HG03139 (cell line): ENCODE results near the gene CCDC57.

Source experiments
- ATAC-seq: cut with Tn5 transposase; IDR thresholded peaks from one replicate; pipeline ENCODE4 v1.9.1; 2021; ENCODE audit not compliant: unreplicated experiment

Gene CCDC57

DNA sequence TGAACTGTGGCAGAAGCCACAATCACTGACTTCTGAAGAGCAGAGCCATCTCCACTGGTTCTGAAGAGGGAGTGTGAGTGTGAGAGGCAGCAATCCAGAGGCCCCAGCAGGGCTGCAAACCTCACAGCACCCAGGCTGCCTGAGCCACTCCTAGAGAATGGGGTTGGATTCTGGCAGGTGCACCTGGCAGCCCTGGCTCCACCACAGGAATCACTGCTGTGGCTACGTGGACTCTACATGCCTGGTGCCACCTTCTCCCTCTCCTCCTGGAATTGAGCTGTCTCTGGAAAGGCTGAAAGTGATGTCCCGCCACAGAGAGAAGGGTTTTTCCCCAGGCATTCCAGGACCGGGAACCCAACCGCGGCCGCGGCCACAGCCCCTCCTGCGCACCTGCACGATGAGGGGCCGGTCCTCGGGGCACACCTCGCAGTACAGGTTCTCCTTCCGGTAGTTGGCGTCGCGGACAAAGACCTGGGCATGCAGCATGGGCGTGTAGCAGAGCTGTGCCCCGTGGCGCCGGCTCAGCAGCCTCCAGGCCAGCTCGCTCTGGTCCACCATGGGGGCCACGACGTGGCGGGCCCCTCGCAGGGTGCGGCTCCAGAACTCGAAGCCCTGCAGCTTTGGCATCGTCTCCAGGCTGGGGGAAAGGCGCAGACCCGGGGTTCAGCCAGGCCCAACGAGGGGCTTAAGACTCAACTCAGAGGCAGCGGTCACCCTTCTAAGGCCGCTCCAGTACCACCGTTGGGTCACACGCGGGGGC, 148.0 kb downstream of the CCDC57 start:
- no peak for ATAC-seq

DNA sequence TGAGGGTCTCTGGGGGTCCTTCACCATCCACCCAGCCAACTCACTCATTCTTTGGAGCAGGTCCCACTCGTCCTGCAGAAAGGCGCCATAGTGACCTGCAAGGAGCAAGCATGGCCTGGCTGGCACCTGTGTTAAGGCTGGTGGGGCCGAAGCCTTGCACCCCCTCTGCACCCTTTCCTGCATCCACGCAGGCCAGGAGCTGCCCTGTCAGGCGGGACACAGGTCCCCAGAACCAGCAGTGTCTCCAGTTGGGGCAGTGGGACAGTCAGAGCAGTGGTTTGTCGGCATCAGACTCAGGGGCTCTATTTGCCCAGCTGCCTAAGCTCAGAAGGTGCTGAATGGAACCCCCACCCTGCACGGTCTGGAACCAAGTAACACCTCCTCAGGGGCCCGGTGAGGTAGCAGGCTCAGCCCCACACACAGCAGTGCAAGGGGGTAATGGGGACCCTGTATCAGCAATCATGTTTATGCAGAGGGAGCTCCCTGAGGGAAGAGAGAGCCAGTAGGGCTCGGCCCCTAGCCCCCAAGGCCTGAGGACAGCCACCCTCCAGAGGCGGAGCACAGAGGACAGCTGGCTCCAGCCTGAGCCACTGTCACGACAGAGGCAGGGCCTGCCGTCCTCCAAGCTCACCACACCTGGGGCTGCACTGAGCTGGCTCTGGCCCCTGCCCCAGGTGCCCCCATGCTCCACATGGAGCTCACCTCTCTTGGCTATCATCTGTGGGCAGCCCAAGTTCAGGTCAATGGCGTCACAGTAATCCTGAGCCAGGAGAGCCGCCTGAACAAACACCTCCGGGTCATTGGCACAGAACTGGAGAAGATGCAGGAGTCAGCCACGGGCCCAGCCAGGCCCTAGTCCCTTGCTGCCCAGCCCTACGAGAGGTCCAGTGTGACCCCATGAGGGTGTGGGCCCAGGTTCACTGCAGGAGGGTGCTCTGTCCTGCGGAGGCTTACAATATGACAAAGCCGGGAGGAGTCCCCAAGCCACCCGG, 148.9 kb downstream of the CCDC57 start:
- ATAC-seq = no peak

DNA sequence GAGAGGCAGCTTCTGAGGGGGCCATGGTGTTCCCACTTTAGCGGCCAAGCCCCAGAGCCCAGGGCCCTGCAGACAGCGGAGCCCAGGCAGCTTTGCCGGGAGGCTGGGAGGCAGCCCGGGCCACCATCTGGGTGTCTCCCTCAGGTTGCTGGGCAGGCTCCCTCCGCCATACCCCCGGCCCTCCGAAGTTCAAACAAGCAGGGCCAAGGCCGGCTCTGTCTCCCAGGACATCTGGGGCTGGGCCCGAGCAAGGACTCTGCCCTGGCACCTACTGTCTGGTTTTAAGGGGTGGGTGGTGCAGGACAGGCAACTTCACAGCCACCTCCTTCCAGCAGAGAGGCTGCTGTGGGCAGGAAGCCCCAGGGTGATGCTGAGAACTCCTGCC, 149.7 kb downstream of the CCDC57 start:
- ATAC-seq = no peak

DNA sequence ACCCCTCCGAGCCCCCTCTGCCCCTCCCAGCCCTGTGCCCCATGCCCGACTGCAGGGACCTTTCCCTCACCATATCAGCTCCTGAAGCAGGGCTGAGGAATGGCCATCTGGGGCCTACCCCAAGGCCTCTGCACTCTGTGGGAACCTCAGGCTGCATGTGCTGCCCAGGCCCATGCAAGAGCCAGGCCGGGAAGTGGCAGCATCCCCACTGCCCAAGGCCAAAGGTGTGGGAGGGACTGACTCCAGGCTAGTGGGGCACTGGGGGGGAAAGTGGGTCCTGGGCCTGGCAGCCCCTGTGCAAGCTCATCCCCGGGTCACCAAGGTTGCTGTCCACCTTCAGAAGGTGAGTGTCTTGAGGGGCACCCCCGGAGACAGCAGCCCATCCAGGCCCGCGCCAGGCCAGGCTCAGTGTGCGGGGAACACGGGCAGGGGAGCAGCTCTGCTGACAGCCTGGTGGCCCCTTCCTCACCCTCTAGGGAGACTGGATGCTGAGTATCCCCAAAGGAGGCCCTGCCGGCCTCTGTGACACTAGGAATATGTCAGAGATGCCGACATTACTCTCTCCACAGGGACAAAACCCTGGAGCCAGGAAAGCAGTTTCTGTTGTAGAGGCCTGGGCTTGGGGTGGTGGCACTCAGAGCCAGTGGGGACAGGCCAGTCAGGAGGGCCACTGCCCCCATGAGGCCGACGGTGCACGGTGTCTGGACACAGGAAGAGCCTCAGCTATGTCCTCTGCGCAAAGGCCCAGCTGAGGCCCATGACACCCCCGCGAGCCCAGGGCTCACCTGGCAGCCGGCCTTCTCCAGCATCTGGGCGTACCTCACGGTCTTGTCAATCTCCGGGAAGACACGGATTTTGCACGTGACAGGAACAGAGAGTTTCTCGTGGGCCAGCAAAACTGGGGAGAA, 150.3 kb downstream of the CCDC57 start:
- no peak for ATAC-seq

DNA sequence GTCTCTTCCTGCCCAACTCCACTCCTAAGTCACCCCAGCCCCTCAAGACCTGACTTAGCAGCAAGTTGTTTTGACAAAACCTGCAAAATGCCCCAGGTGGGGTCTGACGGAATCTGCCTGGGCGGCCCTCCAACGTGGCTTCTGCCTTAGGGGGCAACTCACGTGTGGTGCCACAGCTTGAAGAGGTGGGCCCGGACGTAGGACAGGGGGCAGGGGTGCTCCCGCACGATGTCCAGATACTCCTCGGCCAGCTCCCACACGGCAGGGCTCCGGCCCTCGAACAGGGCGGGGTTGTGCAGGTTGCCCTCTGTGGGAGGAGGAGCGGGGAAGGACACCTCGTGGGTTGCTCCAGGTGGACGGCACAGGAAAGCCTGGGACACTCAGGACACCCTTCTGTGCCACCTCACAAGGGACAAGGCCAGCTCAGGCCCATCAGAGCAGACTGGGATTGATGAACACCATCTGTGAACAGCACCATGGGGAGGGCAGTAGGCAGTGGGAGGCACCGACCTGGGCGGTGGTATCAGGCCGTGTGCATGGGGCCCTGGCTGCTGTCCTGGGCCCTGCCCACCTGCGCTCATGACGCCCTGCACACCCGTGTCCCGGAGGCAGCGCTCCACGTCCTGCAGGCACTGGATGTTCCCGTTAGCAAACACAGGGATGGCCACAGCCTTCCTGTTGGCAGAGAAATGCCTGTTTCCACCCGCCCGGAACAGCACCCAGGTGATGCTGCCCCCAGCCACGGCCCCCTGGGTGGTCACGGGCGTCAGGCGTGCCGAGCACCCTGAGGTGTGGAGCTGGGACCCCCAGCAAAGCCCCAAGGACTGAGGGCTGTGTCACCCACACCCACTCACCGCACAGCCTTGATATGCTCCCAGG, 151.4 kb downstream of the CCDC57 start:
- ATAC-seq = no peak

DNA sequence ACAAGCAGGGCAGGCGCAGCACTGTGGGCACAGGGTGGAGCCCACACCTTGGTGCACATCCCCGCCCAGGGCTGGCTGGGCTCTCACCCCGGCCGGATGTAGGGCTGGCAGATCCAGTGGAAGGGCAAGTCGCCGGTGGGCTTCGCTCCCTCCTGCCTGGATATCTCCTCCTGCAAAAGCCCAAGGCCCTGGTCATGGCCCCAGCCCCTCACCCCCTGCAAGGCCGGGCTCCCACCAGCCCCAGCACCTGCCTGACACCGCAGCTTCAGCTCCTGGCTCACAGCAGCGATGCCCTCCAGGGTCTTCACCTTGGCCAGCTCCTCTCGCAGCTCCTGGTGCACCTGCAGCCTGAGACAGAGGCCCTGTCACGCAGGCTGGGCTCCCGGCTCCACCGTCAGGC, 152.0 kb downstream of the CCDC57 start:
- ATAC-seq = no peak

DNA sequence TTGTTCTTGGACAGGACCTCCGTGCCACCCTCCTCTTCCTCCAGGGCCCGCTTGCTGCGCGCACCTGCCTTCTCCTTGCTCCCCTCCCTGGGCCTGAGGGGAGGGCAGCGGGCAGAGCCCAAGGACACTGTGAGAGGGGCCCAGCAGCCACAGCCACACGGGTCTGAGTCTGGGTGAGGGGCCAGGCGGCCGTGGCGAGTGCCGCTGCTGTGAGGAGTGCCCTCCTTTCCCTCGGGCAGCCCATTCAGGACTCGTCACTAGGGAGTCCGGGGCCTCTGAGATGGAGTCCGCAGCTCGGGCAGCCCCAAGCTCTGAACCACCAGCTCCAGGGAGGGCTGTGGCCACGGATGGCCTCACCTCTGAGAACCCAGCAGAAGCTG, 152.7 kb downstream of the CCDC57 start:
- no peak for ATAC-seq

DNA sequence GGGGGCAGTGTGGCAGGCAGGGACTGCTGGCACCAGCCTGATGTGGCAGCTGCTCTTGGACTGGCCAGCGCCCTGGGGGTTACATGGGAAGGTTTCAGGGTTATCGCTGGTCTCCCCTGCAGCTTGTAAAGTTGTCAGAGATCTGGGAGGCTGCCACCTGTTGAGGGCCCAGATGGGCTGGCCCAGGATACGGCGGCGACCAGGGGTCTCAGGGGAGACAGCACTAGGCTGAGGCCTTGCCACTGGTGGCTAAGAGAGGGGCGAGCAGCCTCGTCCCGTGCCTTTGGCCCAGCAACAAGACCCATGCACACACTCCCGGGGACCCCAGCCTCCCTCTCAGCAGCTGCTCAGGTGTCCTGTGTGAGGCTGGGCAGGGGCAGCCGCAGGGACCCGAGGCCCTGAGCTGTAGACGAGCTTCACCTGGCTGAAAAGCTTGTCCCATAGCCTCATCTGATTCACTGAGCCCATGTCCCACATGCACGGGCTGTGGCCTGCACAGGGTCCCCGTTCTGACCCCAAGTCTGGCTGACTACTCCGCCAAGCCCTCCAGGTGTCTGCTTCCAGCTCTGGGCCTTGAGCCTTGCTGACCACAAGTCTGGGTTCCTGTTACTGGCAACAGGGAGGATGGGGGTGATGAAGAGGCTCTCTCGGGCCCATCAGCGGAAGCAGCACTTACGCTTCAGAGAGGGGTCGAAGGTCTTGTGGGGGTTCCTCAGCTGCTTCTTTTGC, 153.2 kb downstream of the CCDC57 start:
- no peak for ATAC-seq

DNA sequence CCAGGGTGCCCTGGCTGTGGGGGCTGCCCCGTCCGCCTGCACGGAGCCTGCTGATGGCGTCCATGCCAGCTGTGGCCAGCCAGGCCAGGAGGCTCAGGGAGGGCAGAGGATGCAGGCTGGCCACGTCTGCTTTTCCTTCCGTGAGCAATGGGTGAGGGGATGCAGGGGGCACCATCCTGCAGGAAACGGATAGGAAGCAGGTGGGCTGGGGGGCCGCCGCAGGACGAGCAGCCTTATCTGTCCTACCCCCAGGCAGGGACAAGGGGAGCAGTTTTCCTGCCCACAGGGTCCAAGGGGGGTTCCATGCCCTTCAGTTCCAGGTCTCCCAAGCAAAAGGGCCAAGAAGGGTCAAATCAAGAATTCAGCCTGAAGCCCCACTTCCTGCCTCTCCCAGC, 153.8 kb downstream of the CCDC57 start:
- ATAC-seq = no peak

DNA sequence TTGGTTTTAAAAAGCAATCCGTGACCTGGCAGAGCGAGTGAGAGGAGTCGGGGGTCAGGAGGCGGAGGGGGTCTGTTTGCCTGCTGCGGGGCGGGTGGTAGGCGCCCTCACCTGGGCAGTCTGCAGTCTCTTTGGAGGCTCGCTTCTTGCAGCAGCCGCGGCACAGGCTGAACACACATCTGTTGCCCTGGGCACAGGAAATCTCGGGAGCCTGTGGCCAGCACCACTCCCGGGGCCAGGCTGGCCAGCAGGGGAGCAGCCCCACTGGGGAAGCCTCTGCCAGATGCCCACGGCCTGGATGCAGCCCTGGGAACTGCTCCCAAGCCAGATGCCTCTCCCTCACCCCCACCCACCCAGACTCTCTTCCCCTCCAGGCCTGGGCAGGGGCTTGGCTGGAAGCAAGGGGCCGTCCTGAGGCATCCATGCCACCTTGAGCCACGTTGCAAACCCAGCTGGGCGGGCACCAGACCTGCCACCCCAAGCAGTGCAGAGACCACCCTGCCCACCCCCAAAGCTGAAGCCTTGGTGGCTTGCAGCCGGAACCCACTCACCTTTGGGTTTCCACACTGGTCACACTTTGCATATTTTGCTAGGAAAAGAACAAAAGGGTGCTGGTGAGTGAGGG, 154.3 kb downstream of the CCDC57 start:
- no peak for ATAC-seq

DNA sequence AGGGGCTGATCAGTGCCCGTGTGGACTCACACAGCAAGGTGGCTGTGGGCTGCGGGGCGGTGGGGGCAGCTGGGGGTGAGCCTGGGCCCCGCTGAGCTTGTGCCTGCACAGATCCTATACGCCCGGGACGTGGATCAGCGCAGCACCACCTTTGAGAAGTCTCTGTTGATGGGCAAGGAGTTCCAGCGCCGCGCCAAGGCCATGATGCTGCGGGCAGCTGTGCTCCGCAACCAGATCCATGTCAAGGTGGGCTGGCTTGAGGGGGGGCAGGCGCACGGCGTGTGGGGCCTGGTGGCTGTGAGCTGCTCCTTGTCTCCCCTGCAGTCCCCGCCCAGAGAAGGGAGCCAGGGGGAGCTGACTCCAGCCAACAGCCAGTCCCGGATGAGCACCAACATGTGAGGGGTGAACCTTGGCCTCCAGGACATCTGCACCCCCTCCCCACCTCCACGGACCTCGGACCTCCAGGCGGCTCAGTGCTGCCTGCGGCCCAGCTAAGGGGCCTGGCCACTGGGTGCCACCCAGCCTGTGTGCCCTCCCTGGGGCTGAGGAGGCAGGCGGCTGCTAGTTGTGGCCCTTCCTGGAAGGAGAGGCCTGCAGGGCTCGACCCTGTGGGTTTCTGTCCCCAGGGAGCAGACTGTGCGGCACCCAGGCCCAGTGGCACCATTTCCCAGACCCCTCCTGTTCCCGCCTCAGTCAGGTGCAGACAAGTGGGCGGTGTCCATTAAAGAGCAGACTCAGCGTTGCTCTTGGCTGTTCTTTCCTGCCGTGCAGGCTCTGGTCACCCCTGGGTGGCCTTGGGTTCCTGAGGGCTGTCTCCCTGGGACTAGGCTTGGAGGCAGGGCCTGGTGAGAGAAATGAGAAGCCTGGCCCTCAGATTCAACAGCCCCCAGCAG, 155.7 kb downstream of the CCDC57 start:
- no peak for ATAC-seq

DNA sequence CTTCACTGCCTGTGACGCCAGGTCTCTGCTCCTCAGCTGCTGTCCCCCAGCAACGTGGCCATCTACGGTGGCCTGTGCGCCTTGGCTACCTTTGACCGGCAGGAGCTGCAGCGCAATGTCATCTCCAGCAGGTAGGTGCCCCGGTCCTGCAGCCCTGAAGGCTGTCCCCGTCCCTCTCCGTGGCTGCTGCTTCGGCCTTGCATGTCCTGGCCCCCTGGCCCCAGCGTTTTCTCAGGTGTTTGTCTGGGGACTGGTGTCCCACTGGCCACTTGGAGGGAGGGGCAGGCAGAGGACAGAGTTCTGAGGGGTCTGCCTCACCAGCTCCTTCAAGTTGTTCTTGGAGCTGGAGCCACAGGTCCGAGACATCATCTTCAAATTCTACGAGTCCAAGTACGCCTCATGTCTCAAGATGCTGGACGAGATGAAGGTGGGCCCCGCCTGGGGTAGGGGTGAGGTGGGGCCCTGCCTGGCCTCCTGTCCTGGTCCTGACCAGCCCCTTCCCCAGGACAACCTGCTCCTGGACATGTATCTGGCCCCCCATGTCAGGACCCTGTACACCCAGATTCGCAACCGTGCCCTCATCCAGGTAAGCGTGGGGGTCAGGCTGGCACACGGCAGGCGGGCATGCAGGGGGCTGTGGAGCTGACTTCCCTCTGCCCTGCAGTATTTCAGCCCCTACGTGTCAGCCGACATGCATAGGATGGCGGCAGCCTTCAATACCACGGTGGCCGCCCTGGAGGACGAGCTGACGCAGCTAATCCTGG, 156.5 kb downstream of the CCDC57 start:
- no peak for ATAC-seq

DNA sequence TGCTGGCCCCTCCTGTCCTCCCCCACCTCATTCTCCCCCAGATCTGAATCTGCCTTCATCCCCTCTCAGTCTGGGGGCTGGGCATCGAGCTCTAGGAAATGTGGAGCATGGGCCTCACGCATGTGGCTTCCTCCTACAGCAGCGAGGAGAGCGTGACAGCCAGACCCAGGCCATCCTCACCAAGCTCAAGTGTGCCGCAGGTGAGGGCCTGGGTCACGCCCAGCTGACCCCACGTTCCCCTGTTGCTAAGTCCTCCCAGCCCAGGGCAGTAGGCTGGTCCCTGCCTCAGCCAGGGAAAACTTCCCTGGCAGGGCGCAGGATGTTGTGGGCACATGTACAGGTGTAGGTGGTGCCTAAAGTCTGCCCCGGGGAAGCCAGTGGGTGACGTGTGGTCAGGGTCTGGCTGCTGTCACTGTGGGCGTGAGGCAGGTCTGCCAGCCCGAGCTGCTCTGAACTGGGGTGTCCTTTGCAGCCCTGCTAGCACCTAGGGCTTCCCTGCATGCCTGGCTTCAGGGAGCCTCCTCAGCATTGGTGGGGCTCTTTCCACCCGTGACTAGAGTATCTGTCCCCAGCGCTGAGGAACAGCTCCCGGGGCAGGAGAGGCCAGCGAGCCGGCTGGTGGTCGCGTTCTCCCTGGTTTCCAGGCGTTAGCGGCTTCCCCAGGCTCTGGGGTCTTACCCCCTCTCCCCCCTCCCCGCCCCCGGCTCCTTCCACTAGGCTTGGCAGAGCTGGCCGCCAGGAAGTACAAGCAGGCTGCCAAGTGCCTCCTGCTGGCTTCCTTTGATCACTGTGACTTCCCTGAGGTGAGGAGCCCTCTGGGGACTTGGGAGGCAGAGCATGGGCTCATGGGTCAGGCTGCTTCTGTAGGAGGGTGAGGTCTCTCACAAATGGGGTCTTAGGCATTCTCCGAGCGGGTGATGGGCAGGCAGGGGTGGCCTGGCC, 157.3 kb downstream of the CCDC57 start:
- no peak for ATAC-seq

DNA sequence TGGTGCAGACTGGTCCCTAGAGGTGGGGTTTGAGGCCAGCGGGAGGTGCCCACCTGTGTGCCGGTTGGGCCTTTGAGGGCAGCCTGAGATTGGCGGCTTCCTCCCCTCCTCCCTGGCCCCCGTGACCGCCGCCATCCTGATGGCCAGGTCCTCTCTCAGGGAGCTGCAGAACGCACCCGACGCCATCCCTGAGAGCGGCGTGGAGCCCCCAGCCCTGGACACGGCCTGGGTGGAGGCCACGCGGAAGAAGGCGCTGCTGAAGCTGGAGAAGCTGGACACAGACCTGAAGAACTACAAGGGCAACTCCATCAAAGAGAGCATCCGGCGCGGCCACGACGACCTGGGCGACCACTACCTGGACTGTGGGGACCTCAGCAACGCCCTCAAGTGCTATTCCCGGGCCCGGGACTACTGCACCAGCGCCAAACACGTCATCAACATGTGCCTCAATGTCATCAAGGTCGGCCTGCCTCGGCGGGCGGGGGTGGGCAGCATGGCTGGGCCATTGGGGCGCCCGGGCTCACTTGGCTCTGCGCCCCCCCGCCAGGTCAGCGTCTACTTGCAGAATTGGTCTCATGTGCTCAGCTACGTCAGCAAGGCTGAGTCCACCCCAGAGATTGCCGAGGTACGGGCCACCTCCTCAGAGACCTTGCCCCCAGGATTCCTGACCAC, 158.2 kb downstream of the CCDC57 start:
- ATAC-seq = no peak

DNA sequence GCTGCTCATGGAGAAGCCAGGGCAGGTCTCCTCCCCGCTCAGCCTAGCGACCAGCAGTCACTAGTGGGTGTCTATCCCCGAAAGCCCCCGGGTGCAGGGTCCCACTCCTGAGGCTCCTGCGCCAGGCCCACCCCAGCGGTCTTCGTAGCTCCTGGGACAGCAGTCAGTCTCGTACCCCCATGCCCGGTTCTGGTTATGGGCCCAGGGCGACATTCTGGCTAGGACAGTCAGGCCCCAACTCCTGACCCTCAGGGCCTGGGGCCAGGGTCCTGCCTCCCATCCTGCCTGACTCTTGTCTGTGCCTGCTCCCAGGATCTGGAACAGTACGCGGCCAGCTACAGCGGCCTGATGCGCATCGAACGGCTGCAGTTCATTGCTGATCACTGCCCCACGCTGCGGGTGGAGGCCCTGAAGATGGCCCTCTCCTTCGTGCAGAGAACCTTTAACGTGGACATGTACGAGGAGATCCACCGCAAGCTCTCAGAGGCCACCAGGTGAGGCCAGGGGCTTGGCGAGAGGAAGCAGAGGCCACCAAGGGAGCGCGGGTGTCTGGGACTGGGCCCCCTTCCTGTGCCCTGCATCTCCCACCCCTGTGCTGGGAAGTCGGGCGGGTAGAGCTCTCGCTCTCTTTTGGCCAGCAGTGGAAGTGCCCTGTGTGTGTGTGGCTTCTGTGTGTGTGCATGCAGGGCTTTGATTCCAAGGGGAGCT, 158.9 kb downstream of the CCDC57 start:
- ATAC-seq = no peak
